SW 1271 (cell line): ENCODE results near the gene TMEM181.
"Not testable (repeated sequence)": the region's sequence is repeated elsewhere in the genome, so short reads cannot be mapped to it uniquely, and the experiment has no call there.

Experiments used
- DNase-seq, 2 experiments: peaks; one replicate each; lab custom pipeline; 2025; lab: John Stamatoyannopoulos, UW

TMEM181 gene

DNA sequence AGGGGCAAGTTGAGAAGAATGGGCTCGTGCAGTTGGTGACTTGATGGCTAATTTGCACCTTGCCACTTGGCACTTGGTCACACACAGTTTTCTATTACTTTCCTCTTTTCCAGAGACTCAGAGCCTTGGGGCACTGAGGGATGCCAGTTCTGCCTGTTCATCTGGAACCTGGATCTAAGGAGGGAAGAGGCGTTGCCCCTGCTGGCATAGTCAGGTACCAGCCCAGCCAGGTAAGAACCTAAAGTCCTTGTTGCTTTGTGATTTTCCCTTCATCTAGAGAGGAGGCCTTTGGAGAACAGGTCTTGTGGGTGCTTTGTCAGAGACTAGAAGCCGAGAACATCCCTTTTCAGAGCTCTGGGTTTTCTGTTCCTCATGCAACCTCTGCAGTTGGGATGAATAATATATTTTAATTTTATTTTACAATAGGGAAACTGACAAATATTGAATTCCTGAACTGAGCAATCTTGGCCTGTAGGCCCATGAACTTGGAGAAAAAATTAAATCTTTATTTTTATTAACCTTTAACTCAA is 101.3 kb downstream of the TMEM181 start:
- no peak for DNase-seq

DNA sequence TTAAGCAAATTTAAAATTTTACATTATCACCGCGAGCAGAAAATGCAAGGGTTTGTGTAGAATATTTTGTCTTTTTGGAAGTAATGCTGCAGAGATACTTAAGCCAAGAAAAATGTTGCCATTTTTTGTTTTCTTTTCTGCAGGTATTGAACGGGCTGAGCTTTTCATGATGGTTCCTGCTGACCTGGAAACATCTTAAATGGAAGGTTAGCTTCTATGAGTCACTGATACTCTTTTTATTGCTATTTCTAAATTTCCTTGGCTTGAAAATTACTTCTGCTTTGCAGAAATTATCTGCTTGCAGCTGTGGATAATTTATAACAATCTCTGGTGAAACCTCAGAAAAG is 102.7 kb downstream of the TMEM181 start:
- no peak for DNase-seq

DNA sequence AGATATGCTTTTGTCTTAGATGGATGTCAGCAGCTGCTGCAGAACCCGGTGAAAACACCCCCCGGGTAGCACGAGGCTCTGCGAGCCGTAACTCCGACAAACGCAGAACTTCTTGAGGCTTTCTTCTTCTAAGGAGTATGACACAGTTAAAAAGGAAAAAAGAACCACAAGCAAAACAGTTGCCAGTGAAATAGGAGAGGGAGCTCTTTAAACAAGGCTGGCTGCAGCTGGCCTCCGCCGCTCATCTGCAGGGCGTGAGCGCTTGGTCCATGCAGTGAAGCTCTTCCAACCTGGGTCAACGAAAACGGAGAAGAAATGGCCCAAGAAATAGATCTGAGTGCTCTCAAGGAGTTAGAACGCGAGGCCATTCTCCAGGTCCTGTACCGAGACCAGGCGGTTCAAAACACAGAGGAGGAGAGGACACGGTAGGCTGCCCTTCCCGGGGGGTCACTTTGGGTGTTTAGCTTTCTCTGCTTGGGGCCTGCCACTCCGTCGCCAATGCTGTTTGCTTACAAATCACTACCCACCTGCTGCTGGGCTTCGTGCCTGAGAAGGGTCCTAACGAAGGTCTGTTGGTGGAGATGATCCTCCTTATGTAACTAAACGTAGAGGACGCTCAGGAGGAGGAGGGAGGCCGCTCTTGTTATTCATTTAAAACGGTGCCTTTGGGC is 103.2 kb downstream of the TMEM181 start:
- DNase-seq = no peak

DNA sequence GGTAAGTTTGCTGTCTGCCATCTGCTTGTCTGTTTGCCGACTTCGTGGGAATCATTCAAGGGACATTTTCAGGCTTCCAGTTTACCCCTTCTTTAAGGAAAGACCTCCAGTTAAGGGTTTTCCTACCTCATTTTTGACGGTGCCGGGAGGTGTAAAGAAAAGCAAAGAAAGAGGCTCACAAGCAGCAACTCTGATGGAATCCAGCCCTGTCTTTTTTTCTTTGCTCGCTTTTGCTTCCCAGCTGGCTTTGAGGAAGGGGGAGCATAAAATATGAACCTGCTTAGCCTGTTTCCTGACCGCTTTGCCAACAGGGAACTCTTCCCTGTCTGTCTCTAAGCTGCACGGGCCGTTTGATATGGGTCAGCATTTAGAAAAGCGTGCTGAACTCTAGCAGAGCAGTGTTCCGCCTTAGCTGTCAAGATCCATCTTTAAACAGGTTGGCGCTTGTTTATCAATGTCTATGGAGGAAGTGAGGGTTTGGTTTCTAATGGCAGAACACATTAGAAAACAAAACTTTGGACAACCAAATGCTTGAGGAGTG is 103.8 kb downstream of the TMEM181 start:
- DNase-seq = no peak

DNA sequence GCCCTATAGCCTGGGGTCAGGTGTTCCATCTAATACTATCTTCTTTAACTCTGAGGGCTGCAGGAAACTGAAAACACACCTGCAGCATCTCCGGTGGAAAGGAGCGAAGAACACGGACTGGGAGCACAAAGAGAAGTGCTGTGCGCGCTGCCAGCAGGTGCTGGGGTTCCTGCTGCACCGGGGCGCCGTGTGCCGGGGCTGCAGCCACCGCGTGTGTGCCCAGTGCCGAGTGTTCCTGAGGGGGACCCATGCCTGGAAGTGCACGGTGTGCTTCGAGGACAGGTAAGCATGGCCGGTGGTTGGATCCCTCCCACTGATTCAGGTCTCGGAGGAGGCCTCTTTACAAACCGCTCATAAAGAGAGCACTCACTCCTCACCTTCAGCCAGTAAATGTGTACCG is 105.4 kb downstream of the TMEM181 start:
- no peak for DNase-seq

- no peak for DNase-seq
Observed at GRCh38 chr6:158666628-158667359, 106.9 kb downstream of the TMEM181 start.

DNA sequence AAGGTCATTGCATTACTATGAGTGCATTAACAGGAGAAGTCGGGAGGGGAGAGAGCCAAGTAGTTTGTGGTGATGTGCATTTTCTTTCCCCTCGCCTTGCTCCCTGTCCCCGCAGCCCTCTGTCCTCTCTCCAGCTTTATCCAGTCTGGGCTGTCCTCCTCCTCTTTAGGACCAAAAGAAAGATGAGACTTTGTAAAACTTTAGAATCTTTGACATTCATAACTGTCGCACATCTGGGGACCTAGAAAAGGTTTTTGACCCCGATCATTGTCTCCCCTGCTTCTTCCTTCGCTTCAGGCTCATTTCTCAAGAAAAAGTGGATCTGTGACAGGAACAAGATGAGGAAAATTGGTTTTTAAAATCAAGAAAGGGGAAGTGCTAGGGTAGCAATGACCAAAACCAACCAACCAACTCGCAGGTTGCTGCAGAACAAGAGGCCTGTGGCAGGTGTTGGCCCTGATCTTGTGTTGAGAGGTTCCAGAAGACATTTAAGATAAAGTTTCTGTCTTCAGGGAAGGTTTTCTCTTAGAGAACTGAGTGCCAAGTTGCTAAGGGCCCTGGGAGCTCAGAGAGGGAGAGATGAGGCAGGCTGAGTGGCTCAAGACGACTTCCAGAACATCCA is 107.6 kb downstream of the TMEM181 start:
- no peak for DNase-seq

DNA sequence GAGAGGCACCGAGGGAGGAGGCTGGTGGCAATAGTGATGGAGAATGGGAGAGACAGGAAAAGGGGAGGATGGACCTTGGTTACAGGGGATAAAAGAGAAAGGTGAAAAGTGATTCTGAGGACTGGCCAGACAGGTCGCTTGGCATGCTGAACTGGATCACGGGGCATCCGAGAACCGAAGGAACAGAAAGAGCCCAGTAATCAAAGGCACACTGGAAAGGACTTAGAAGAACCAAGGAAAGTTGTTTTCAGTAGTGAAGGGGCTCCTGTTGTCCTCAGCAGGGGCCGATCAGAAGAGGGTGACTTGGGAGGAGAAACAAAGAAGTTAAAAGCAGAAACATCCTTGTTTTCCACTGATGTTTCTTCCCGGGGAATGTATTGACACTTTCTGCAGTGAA is 108.8 kb downstream of the TMEM181 start:
- DNase-seq = no peak

- no peak for DNase-seq
Observed at GRCh38 chr6:158669145-158670035, 109.5 kb downstream of the TMEM181 start.

GRCh38 chr6:158672119-158672518 is 112.2 kb downstream of the TMEM181 start:
- not testable (repeated sequence) for DNase-seq

DNA sequence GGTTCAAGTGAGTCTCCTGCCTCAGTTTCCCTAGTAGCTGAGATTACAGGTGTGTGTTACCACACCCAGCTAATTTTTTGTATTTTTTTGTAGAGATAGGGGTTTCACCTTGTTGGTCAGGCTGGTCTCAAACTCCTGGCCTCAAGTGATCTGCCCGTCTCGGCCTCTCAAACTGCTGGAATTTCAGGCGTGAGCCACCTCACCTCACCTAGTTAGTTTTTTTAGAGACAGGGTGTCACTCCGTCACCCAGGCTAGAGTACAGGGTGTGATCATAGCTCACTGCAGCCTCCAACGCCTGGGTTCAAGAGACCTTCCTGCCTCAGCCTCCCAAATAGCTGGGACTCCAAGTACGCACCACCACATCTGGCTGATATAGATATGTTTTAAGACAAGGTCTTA is 112.8 kb downstream of the TMEM181 start:
- DNase-seq = no peak

GRCh38 chr6:158674342-158675131 is 114.6 kb downstream of the TMEM181 start:
- DNase-seq = no peak

- DNase-seq = not testable (repeated sequence)
Observed at GRCh38 chr6:158677094-158677493, 117.2 kb downstream of the TMEM181 start.

DNA sequence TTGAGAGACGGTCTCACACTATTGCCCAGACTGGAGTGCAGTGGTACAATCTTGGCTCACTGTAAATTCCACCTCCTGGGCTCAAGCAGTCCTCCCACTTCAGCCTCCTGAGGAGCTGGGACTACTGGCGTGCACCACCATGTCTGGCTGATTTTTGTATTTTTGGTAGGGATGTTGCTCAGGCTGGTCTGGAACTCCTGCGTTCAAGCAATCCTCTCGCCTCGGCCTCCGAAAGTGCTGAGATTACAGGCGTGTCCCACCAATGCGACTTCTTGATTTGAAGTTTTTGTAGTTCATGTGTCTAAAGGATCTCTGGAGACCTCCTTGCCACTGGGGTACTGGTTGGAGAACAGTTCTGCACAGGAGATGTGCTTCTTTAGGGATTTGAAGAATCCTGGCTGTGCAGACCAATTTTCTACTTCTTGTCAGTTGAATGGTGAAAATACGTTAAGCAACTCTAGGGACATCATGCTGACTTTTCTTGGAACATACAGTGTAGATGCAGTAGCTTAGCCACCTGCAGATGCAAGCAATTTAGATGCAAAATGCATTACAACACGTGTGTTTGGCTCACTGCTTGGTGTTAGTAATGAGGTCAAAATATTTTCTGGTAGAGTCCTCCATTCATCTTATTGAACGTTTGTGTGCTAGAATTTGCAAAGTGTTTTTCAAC is 118.2 kb downstream of the TMEM181 start:
- DNase-seq = no peak

GRCh38 chr6:158680015-158680414 is 120.1 kb downstream of the TMEM181 start:
- no peak for DNase-seq

DNA sequence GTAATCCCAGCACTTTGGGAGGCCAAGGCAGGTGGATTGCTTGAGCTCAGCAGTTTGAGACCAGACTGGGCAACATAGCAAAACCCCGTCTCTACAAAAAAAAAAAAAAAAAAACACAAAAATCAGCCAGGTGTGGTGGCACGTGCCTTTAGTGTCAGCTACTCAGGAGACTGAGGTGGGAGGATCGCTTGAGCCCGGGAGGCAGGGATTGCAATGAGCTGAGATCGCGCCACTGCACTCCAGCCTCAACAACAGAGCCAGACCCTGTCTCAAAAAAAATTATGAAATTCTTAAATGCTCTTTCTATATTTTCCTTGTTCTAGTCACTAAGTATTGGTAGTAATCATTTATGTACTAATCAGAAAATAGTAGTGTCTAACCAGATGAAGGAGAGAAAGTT is 120.6 kb downstream of the TMEM181 start:
- no peak for DNase-seq

DNA sequence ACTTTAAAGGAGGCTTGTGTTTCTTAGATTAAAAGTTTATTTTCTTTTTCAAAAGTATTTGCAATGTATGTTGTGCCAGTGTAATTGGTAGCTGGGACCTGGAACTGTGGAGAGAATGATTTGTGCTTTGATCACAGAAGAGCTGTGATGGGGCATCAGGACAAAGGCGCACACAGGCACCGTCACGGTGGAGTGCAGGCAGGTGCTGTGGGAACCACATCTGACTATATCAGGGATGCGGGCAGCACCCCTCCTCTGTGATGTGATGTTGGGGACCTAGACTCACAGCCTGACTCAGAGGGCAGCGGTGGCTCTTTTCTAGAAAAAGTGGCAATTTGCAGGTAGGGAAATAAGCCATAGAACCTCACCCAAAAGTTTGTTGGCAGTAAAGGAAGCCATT is 124.4 kb downstream of the TMEM181 start:
- DNase-seq = no peak

DNA sequence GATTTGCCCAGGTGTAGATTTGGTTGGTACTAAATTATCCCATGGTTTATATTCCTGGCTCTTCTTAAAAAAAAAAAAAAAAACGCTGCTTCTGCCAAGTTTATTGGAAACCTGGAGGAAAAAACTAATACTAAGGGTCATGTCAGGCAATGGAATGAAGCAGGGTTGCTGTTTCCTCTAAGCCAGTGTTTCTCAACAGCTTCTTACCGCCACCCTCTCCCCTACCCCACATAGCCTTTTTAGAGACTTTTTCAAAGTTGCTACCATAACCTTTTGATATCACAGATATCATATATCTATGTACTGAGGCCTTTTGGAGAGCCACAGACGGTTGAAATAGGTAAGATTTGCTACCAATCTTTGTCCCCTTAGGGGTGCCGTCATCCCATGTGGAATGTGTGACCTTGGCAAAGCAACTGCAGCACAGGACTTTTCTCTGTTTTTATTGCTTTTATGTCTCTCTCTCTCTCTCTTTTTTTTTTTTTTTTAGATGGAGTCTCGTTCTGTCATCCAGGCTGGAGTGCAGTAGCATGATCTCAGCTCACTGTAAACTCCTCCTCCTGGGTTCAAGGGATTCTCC is 124.9 kb downstream of the TMEM181 start:
- DNase-seq = no peak
